ENCODE results near the gene TNNI2. TPM values are rescaled to one million over a fixed set of nuclear protein-coding genes. Genes with fewer than 3 reads are reported as not detected.
"Not testable (repeated sequence)": the region's sequence is repeated elsewhere in the genome, so short reads cannot be mapped to it uniquely, and the experiment has no call there.

TNNI2 gene
- total RNA-seq, 1 donor from 2014 or later: 1.7 TPM

GRCh38 chr11:1882265-1883238 lies 43.8 kb downstream of the TNNI2 start:
- peak; percentile 97 for TF ChIP-seq CTCF (conservative IDR thresholded peaks at IDR 0.05)
- H3K4me3 Mint-ChIP-seq: no peak overlapping the region
- no peaks in the 10 kb centered on the region for H3K4me1 Mint-ChIP-seq (ENCODE audit: unreplicated experiment)
- peak; percentile 93 for DNase-seq (ENCODE audit: extremely low spot score, unreplicated experiment)
- no peaks in the 10 kb centered on the region for H3K9me3 Mint-ChIP-seq
- no peak overlapping the region for H3K27ac Mint-ChIP-seq
- H3K27me3 Mint-ChIP-seq: no peaks in the 10 kb centered on the region
- no peaks in the 10 kb centered on the region for H3K36me3 Mint-ChIP-seq

- Mint-ChIP-seq H3K27ac (no peak overlapping the region), H3K4me1 (ENCODE audit: unreplicated experiment) (no peaks in the 10 kb centered on the region), H3K4me3 (no peak overlapping the region), H3K36me3 (no peaks in the 10 kb centered on the region), H3K9me3 (no peaks in the 10 kb centered on the region), H3K27me3 (no peaks in the 10 kb centered on the region)
- no peak for DNase-seq (ENCODE audit: extremely low spot score, unreplicated experiment)
- TF ChIP-seq CTCF (conservative IDR thresholded peaks at IDR 0.05): no peak
These were observed 44.8 kb downstream of the TNNI2 start for GRCh38 chr11:1883346-1884302.

- no peak overlapping the region for H3K27ac Mint-ChIP-seq
- no peaks in the 10 kb centered on the region for H3K9me3 Mint-ChIP-seq
- H3K36me3 Mint-ChIP-seq: no peaks in the 10 kb centered on the region
- H3K27me3 Mint-ChIP-seq: no peaks in the 10 kb centered on the region
- no peak overlapping the region for H3K4me3 Mint-ChIP-seq
- no peak for TF ChIP-seq CTCF (conservative IDR thresholded peaks at IDR 0.05)
- no peak for DNase-seq (ENCODE audit: extremely low spot score, unreplicated experiment)
- H3K4me1 Mint-ChIP-seq (ENCODE audit: unreplicated experiment): no peaks in the 10 kb centered on the region
These were observed 45.5 kb downstream of the TNNI2 start for GRCh38 chr11:1884303-1884700.

GRCh38 chr11:1886551-1886950 lies 47.8 kb downstream of the TNNI2 start:
- not testable (repeated sequence) for H3K9me3 Mint-ChIP-seq

GRCh38 chr11:1887451-1888346 lies 48.9 kb downstream of the TNNI2 start:
- Mint-ChIP-seq H3K9me3 (no peaks in the 10 kb centered on the region), H3K4me1 (ENCODE audit: unreplicated experiment) (no peaks in the 10 kb centered on the region)
- TF ChIP-seq CTCF (conservative IDR thresholded peaks at IDR 0.05): no peak

More at GRCh38 chr11:1886551-1886950, 47.8 kb downstream of the TNNI2 start:
- not testable (repeated sequence) for DNase-seq (ENCODE audit: extremely low spot score, unreplicated experiment); H3K36me3 Mint-ChIP-seq; H3K27ac Mint-ChIP-seq; H3K4me1 Mint-ChIP-seq (ENCODE audit: unreplicated experiment); H3K27me3 Mint-ChIP-seq; H3K4me3 Mint-ChIP-seq

More at GRCh38 chr11:1887451-1888346, 48.9 kb downstream of the TNNI2 start:
- Mint-ChIP-seq H3K27ac (no peak overlapping the region), H3K4me3 (no peak overlapping the region), H3K27me3 (no peaks in the 10 kb centered on the region), H3K36me3 (no peaks in the 10 kb centered on the region)
- DNase-seq (ENCODE audit: extremely low spot score, unreplicated experiment): no peak
